Hepatic stellate cell (primary cell): ENCODE results near the gene PRUNE1.

Experiments used
- DNase-seq: peaks from one replicate; pipeline ENCODE4 v3.0.0; 2011; ENCODE audit warnings: low spot score

Gene PRUNE1

GRCh38 chr1:150976879-150977694 lies 31.2 kb upstream of the PRUNE1 start:
- DNase-seq: peak; percentile 55

- DNase-seq: peak; percentile 92
Measured at GRCh38 chr1:150979092-150980056, 28.9 kb upstream of the PRUNE1 start.

GRCh38 chr1:150981177-150981804 lies 27.0 kb upstream of the PRUNE1 start:
- DNase-seq: no peak

GRCh38 chr1:150981805-150982712 lies 26.2 kb upstream of the PRUNE1 start, which contains the start of gene ANXA9:
ANXA9 (plus strand) TSS chr1:150982292; CDS start chr1:150983106, 814 bp downstream.
- DNase-seq: no peak

GRCh38 chr1:150985179-150985825 lies 22.9 kb upstream of the PRUNE1 start:
- DNase-seq: no peak

- DNase-seq: no peak
Measured at GRCh38 chr1:150987924-150988323, 20.3 kb upstream of the PRUNE1 start.

- no peak for DNase-seq
Measured at GRCh38 chr1:150992626-150993025, 15.6 kb upstream of the PRUNE1 start.

GRCh38 chr1:150994248-150994647 lies 14.0 kb upstream of the PRUNE1 start:
- no peak for DNase-seq

- DNase-seq: no peak
Measured at GRCh38 chr1:150995460-150995859, 12.8 kb upstream of the PRUNE1 start.

GRCh38 chr1:150995896-150996295 lies 12.4 kb upstream of the PRUNE1 start:
- no peak for DNase-seq

- DNase-seq: no peak
Measured at GRCh38 chr1:150997126-150997872, 10.9 kb upstream of the PRUNE1 start.

- DNase-seq: no peak
Measured at GRCh38 chr1:150997949-150998348, 10.3 kb upstream of the PRUNE1 start.

GRCh38 chr1:150999051-150999674 lies 9.1 kb upstream of the PRUNE1 start:
- peak; percentile 58 for DNase-seq

GRCh38 chr1:150999926-151000325 lies 8.3 kb upstream of the PRUNE1 start:
- DNase-seq: no peak

- no peak for DNase-seq
Measured at GRCh38 chr1:151000408-151000807, 7.8 kb upstream of the PRUNE1 start.

GRCh38 chr1:151001602-151002001 lies 6.6 kb upstream of the PRUNE1 start:
- no peak for DNase-seq

GRCh38 chr1:151002051-151002450 lies 6.2 kb upstream of the PRUNE1 start:
- DNase-seq: no peak

GRCh38 chr1:151002611-151003010 lies 5.6 kb upstream of the PRUNE1 start:
- no peak for DNase-seq

GRCh38 chr1:151003180-151003579 lies 5.1 kb upstream of the PRUNE1 start:
- DNase-seq: no peak
